HFFc6 (cell line): Measurements from ENCODE around the gene LRRC59. TPM values are rescaled to one million over a fixed set of nuclear protein-coding genes. Genes with fewer than 3 reads are reported as not detected.

Experiments
- DNase-seq: peaks from one replicate; pipeline ENCODE4 v3.0.0-alpha.2; 2018
- H3K27ac Mint-ChIP-seq: 2 replicates; pipeline ENCODE4 v1.8.0; 2020; ENCODE audit warnings: mild to moderate bottlenecking, mixed read lengths
- H3K27me3 Mint-ChIP-seq: 2 replicates; pipeline ENCODE4 v1.8.0; 2021; ENCODE audit warnings: mild to moderate bottlenecking, moderate library complexity, mixed read lengths; ENCODE audit not compliant: insufficient read depth
- H3K36me3 Mint-ChIP-seq: 2 replicates; pipeline ENCODE4 v1.8.0; 2021; ENCODE audit warnings: low read depth, mixed read lengths
- H3K4me1 Mint-ChIP-seq: 2 replicates; pipeline ENCODE4 v1.8.0; 2020; ENCODE audit warnings: low read depth, mixed read lengths
- H3K4me3 Mint-ChIP-seq: 2 replicates; pipeline ENCODE4 v1.8.0; 2020; ENCODE audit warnings: mild to moderate bottlenecking, moderate library complexity, mixed read lengths
- H3K9me3 Mint-ChIP-seq: 2 replicates; pipeline ENCODE4 v1.8.0; 2020; ENCODE audit warnings: mild to moderate bottlenecking, mixed read lengths
- total RNA-seq, 6 experiments: library from RNA; stranded (reverse); fragmentation: NEBNext Ultra II Directional; extraction: Animal tissue kit (Norgen Biotek cat#: 25700); gene quantifications; 2 replicates in 1 of 6; 3 replicates in 5 of 6; pipeline ENCODE4 v1.2.3, GENCODE V29; 2021
- TF ChIP-seq, protein P1 (sequence below): fragments of 200-600 bp; sonication (generic); IDR thresholded peaks from 2 replicates; pipeline ENCODE4 v1.5.0; 2021; ENCODE audit warnings: antibody characterized with exemption, mild to moderate bottlenecking

LRRC59 gene
- total RNA-seq, 6 experiments from 2014 or later, result 214 to 272 (median 261) TPM

GRCh38 chr17:50371526-50371925 is 25.8 kb downstream of the LRRC59 start:
- peaks cover 28% of the 10 kb centered on the region for H3K4me1 Mint-ChIP-seq
- peak overlapping the region; percentile 48 for H3K27ac Mint-ChIP-seq
- H3K4me3 Mint-ChIP-seq, result peak overlapping the region; percentile 99
- no peaks in the 10 kb centered on the region for H3K9me3 Mint-ChIP-seq
- TF ChIP-seq, protein P1, sequence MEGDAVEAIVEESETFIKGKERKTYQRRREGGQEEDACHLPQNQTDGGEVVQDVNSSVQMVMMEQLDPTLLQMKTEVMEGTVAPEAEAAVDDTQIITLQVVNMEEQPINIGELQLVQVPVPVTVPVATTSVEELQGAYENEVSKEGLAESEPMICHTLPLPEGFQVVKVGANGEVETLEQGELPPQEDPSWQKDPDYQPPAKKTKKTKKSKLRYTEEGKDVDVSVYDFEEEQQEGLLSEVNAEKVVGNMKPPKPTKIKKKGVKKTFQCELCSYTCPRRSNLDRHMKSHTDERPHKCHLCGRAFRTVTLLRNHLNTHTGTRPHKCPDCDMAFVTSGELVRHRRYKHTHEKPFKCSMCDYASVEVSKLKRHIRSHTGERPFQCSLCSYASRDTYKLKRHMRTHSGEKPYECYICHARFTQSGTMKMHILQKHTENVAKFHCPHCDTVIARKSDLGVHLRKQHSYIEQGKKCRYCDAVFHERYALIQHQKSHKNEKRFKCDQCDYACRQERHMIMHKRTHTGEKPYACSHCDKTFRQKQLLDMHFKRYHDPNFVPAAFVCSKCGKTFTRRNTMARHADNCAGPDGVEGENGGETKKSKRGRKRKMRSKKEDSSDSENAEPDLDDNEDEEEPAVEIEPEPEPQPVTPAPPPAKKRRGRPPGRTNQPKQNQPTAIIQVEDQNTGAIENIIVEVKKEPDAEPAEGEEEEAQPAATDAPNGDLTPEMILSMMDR, result no peak
- H3K27me3 Mint-ChIP-seq, result peaks cover 2% of the 10 kb centered on the region; the same call in 1 of the 2 replicates
- peaks cover 38% of the 10 kb centered on the region for H3K36me3 Mint-ChIP-seq
- no peak for DNase-seq

DNA sequence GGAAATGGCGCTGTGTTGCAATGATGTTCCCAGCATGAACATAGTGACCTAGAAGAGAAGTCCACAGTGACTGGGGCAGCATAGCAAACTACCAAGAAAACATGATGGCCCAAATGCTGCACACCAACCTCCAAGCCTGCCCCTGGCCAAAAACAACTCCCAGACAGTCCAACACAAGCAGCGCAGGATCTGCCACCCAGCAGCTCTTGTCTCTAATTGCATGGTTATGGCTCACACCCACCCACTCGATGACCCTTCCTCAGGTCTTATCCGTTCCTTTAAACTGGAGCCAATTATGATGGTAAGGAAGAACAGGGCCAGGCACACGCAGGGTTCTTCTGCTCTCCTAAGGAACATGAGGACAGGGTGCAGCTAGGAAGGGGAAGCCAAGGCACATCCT is 27.3 kb downstream of the LRRC59 start:
- DNase-seq, result no peak
- H3K27me3 Mint-ChIP-seq, result peaks cover 2% of the 10 kb centered on the region; the same call in 1 of the 2 replicates
- H3K4me1 Mint-ChIP-seq, result peaks cover 36% of the 10 kb centered on the region
- H3K4me3 Mint-ChIP-seq, result no peak overlapping the region
- H3K36me3 Mint-ChIP-seq, result peaks cover 38% of the 10 kb centered on the region
- no peak overlapping the region for H3K27ac Mint-ChIP-seq
- H3K9me3 Mint-ChIP-seq, result no peaks in the 10 kb centered on the region
- TF ChIP-seq, protein P1, result no peak

GRCh38 chr17:50367401-50367800 is 29.9 kb downstream of the LRRC59 start:
- no peak overlapping the region for H3K27ac Mint-ChIP-seq
- H3K4me1 Mint-ChIP-seq, result peaks cover 47% of the 10 kb centered on the region
- peaks cover 32% of the 10 kb centered on the region for H3K36me3 Mint-ChIP-seq
- TF ChIP-seq, protein P1, result no peak
- no peaks in the 10 kb centered on the region for H3K27me3 Mint-ChIP-seq
- no peak overlapping the region for H3K4me3 Mint-ChIP-seq
- no peaks in the 10 kb centered on the region for H3K9me3 Mint-ChIP-seq
- no peak for DNase-seq

DNA sequence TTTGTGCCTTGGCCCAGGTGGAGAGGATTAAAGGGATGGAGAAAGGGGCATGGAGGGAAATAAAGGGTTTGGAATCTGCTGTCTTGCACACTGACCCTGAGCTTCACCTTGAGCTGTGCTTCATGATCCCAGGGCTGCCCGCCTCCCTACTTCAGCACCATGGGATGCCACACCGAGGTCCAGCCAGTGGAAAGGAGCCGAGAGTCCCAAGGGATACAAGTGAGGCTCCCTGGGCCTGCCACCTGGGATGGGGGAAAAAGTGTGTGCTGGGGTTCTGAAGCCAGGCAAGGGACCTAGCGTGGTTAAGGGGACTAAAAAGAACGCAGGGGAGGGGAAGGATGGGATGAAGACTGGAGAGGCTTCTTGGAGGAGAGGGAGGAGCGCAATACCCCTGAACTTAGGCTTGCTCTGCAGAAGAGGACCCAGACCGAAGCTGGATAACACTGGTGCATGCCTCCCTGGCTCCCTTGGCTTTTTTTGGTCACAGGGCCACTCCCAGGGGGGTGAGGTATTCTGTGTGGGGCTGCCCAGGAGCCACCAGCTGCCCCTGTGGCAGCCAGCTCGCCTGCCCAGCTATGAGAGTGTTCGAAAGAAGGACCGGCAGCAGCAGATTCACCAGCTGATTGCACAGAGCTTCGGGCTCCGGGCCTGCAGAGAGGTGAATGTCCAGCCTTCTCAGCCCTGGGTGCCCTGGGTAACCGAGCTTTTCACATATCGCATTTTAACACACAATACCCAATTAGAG is 31.5 kb downstream of the LRRC59 start:
- H3K4me3 Mint-ChIP-seq, result no peak overlapping the region
- H3K27ac Mint-ChIP-seq, result peak overlapping the region; percentile 42; the same call in 1 of the 2 replicates
- no peaks in the 10 kb centered on the region for H3K9me3 Mint-ChIP-seq
- H3K27me3 Mint-ChIP-seq, result no peaks in the 10 kb centered on the region; the same call in 1 of the 2 replicates
- DNase-seq, result no peak
- peaks cover 41% of the 10 kb centered on the region for H3K4me1 Mint-ChIP-seq
- H3K36me3 Mint-ChIP-seq, result peaks cover 20% of the 10 kb centered on the region
- TF ChIP-seq, protein P1, result no peak

DNA sequence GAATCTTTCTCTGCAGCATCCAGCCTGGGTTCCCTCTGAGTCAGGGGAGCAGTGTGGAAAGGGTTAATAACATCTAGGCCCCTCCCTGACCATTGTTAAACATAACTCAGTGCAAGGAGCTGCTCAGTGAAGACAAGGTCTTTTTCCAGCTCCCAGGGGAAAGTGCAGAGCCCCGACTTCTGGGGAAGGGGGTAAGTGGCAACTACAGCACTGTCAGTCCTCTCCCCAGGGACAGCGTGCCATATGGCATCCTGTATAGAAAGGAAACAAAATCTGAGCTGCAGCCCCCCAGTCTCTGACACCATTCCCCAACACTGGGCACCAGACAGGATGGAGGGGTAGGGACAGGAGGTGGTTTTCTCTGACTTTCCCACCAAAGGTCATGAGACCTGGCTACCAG is 32.2 kb downstream of the LRRC59 start:
- H3K27ac Mint-ChIP-seq, result peak overlapping the region; percentile 81

More for the DNA sequence above, 32.2 kb downstream of the LRRC59 start:
- DNase-seq, result no peak
- Mint-ChIP-seq H3K9me3 (no peaks in the 10 kb centered on the region), H3K27me3 (no peaks in the 10 kb centered on the region; the same call in 1 of the 2 replicates), H3K4me1 (peaks cover 41% of the 10 kb centered on the region), H3K36me3 (peaks cover 16% of the 10 kb centered on the region), H3K4me3 (no peak overlapping the region)
- TF ChIP-seq, protein P1, result no peak
